H1 (cell line): Measurements from ENCODE around the gene PHC3. TPM values are rescaled to one million over a fixed set of nuclear protein-coding genes. Genes with fewer than 3 reads are reported as not detected.

Experiments used
- CTCF ChIA-PET: fragments of 300-600 bp; sonication (Branson Sonifier 250); formaldehyde crosslinking; loops from one replicate; lab custom pipeline; 2021; ENCODE audit not compliant: partially characterized antibody; lab: Charles Lee
- POLR2A ChIA-PET: fragments of 300-600 bp; sonication (Branson Sonifier 250); formaldehyde crosslinking; loops from one replicate; lab custom pipeline; 2021; ENCODE audit warnings: inconsistent platforms; ENCODE audit not compliant: partially characterized antibody; lab: Charles Lee
- DNase-seq, 2 experiments: peaks; one replicate each; pipeline versions ENCODE4 v3.0.0 to v3.0.0-alpha.2; 2010 to 2022; ENCODE audit warnings: low spot score in 2 of 2, low read depth in 1 of 2, mixed read lengths in 1 of 2
- FAIRE-seq: peaks from 2 replicates; lab custom pipeline; 2011; peaks lifted over from hg19 to GRCh38; lab: Jason Lieb, UNC
- H2AFZ ChIP-seq: 2 replicates; pipeline ENCODE4 v1.8.1; 2012; ENCODE audit warnings: low read length, inconsistent platforms
- H2AK5ac ChIP-seq: 2 replicates; pipeline ENCODE4 v1.6.1; 2013; ENCODE audit warnings: low read depth, low read length
- H2BK120ac ChIP-seq: replicated peaks from 2 replicates; pipeline ENCODE3; 2013; ENCODE audit warnings: low read depth, low read length, inconsistent platforms
- H2BK12ac ChIP-seq: 2 replicates; pipeline ENCODE4 v1.6.1; 2013; ENCODE audit warnings: low read depth, low read length
- H2BK15ac ChIP-seq: 2 replicates; pipeline ENCODE4 v1.6.1; 2013; ENCODE audit warnings: low read length
- H2BK20ac ChIP-seq: 2 replicates; pipeline ENCODE4 v1.6.1; 2013; ENCODE audit warnings: low read length
- H2BK5ac ChIP-seq: 2 replicates; pipeline ENCODE4 v1.6.1; 2013; ENCODE audit warnings: low read depth, low read length
- H3K14ac ChIP-seq: 2 replicates; pipeline ENCODE4 v1.6.1; 2013; ENCODE audit warnings: inconsistent platforms; ENCODE audit not compliant: insufficient read length
- H3K18ac ChIP-seq: 2 replicates; pipeline ENCODE4 v1.6.1; 2013; ENCODE audit warnings: low read length; ENCODE audit errors: extremely low read depth
- H3K23ac ChIP-seq: 2 replicates; pipeline ENCODE4 v1.6.1; 2013; ENCODE audit warnings: inconsistent platforms; ENCODE audit not compliant: insufficient read length
- H3K23me2 ChIP-seq: 2 replicates; pipeline ENCODE4 v1.6.1; 2013; ENCODE audit warnings: low read depth, low read length
- H3K27ac ChIP-seq: 2 replicates; pipeline ENCODE4 v1.6.1; 2011; ENCODE audit warnings: low read depth, low read length, inconsistent platforms
- H3K27me3 ChIP-seq, 4 experiments: replicated peaks in 1 of 4; 1 replicate in 1 of 4; 2 replicates in 3 of 4; pipeline versions ENCODE4 v1.6.1 to v1.8.1; 2011 to 2013; ENCODE audit warnings: low read length in 3 of 4, mild to moderate bottlenecking in 3 of 4, inconsistent platforms in 2 of 4, mixed read lengths in 2 of 4, moderate library complexity in 1 of 4; ENCODE audit not compliant: control insufficient read depth in 3 of 4, insufficient read depth in 3 of 4; ENCODE audit errors: extremely low read depth in 1 of 4
- H3K36me3 ChIP-seq, 4 experiments: 2 replicates each; pipeline versions ENCODE4 v1.6.1 to v1.8.1; 2011 to 2013; ENCODE audit warnings: mild to moderate bottlenecking in 4 of 4, low read length in 3 of 4, moderate library complexity in 2 of 4, control low read depth in 1 of 4, inconsistent platforms in 1 of 4; ENCODE audit not compliant: insufficient read depth in 4 of 4, control insufficient read depth in 2 of 4
- H3K4ac ChIP-seq: replicated peaks from 2 replicates; pipeline ENCODE3; 2013; ENCODE audit warnings: low read length, low read depth, mixed read lengths, inconsistent platforms; ENCODE audit not compliant: insufficient read length
- H3K4me1 ChIP-seq, 4 experiments: replicated peaks in 1 of 4; 1 replicate in 1 of 4; 2 replicates in 3 of 4; pipeline versions ENCODE4 v1.6.1 to v1.8.1; 2011 to 2013; ENCODE audit warnings: low read length in 3 of 4, inconsistent platforms in 2 of 4, mixed read lengths in 1 of 4; ENCODE audit not compliant: insufficient read depth in 4 of 4, control insufficient read depth in 3 of 4
- H3K4me2 ChIP-seq, 2 experiments: 2 replicates each; pipeline versions ENCODE4 v1.6.1 to v1.8.1; 2011 to 2013; ENCODE audit warnings: low read depth in 2 of 2, low read length in 2 of 2, control low read depth in 1 of 2, inconsistent platforms in 1 of 2, mild to moderate bottlenecking in 1 of 2; ENCODE audit not compliant: insufficient read depth in 1 of 2
- H3K4me3 ChIP-seq, 4 experiments: fragments of 200-600, 300-600 bp in 1 of 4; sonication (generic), shearing (Covaris generic), sonication (Bioruptor Twin) in 1 of 4; 2 replicates each; pipeline versions ENCODE4 v1.5.1 to v1.8.1; 2011 to 2016; ENCODE audit warnings: low read length in 4 of 4, low read depth in 3 of 4, control low read depth in 2 of 4, inconsistent platforms in 2 of 4, mild to moderate bottlenecking in 2 of 4, mixed read lengths in 1 of 4, moderate library complexity in 1 of 4; ENCODE audit not compliant: insufficient read depth in 2 of 4; ENCODE audit errors: extremely low read depth in 1 of 4
- H3K56ac ChIP-seq: replicated peaks from 2 replicates; pipeline ENCODE3; 2013; ENCODE audit warnings: low read depth, mild to moderate bottlenecking, mixed read lengths, low read length, inconsistent platforms; ENCODE audit not compliant: insufficient read length
- H3K79me1 ChIP-seq: 2 replicates; pipeline ENCODE4 v1.6.1; 2013; ENCODE audit warnings: low read depth, low read length, control low read depth
- H3K79me2 ChIP-seq, 2 experiments: 2 replicates each; pipeline versions ENCODE4 v1.6.1 to v1.8.1; 2012 to 2013; ENCODE audit warnings: low read length in 2 of 2, mild to moderate bottlenecking in 2 of 2, inconsistent platforms in 1 of 2; ENCODE audit not compliant: insufficient read depth in 2 of 2, control insufficient read depth in 1 of 2
- H3K9ac ChIP-seq, 4 experiments: replicated peaks in 1 of 4; 1 replicate in 1 of 4; 2 replicates in 3 of 4; pipeline versions ENCODE4 v1.6.1 to v1.8.1; 2011 to 2013; ENCODE audit warnings: low read depth in 3 of 4, low read length in 3 of 4, control low read depth in 2 of 4, mild to moderate bottlenecking in 2 of 4, moderate library complexity in 2 of 4, inconsistent platforms in 1 of 4; ENCODE audit errors: extremely low read depth in 1 of 4
- H3K9me3 ChIP-seq, 2 experiments: 2 replicates each; pipeline versions ENCODE4 v1.6.1 to v1.8.1; 2012 to 2013; ENCODE audit warnings: mild to moderate bottlenecking in 2 of 2, moderate library complexity in 2 of 2, control low read depth in 1 of 2, inconsistent platforms in 1 of 2, low read depth in 1 of 2, low read length in 1 of 2, mixed read lengths in 1 of 2; ENCODE audit not compliant: insufficient read depth in 2 of 2
- H4K20me1 ChIP-seq, 2 experiments: replicated peaks in 1 of 2; 2 replicates each; pipeline versions ENCODE3 to v1.8.1; 2011 to 2013; ENCODE audit warnings: inconsistent platforms in 2 of 2, low read length in 2 of 2, mild to moderate bottlenecking in 1 of 2; ENCODE audit not compliant: insufficient read depth in 2 of 2, control insufficient read depth in 1 of 2
- H4K5ac ChIP-seq: 2 replicates; pipeline ENCODE4 v1.6.1; 2013; ENCODE audit warnings: low read length, low read depth, mixed read lengths, inconsistent platforms; ENCODE audit not compliant: insufficient read length
- H4K8ac ChIP-seq: 2 replicates; pipeline ENCODE4 v1.8.0; 2013; ENCODE audit warnings: mild to moderate bottlenecking, moderate library complexity, low read length, inconsistent platforms; ENCODE audit not compliant: insufficient read depth; ENCODE audit errors: extremely low read depth
- H4K91ac ChIP-seq: replicated peaks from 2 replicates; pipeline ENCODE3; 2013; ENCODE audit warnings: low read length, mixed read lengths, inconsistent platforms; ENCODE audit not compliant: insufficient read length
- CEBPB ChIP-seq: IDR thresholded peaks from 2 replicates; pipeline ENCODE4 v1.6.1; 2012; ENCODE audit warnings: low read depth, low read length
- CTBP2 ChIP-seq: IDR thresholded peaks from 2 replicates; pipeline ENCODE4 v1.7.0; 2011; ENCODE audit warnings: borderline replicate concordance, mild to moderate bottlenecking, moderate library complexity, mixed read lengths, low read length; ENCODE audit not compliant: insufficient read depth, insufficient read length
- E2F6 ChIP-seq: IDR thresholded peaks from 2 replicates; pipeline ENCODE4 v1.6.1; 2012; ENCODE audit warnings: inconsistent platforms
- EP300 ChIP-seq, 2 experiments: IDR thresholded peaks; 1 replicate in 1 of 2; 2 replicates in 1 of 2; pipeline ENCODE4 v1.6.1; 2011 to 2012; ENCODE audit warnings: low read depth in 2 of 2, low read length in 2 of 2, mild to moderate bottlenecking in 2 of 2, borderline replicate concordance in 1 of 2, inconsistent platforms in 1 of 2, moderate library complexity in 1 of 2
- MAX ChIP-seq: IDR thresholded peaks from 2 replicates; pipeline ENCODE4 v1.6.1; 2012; ENCODE audit warnings: inconsistent platforms
- NANOG ChIP-seq: IDR thresholded peaks from 2 replicates; pipeline ENCODE4 v1.6.1; 2011; ENCODE audit warnings: low read length, low read depth, mild to moderate bottlenecking, inconsistent platforms; ENCODE audit not compliant: insufficient read depth, poor library complexity, severe bottlenecking
- POLR2AphosphoS5 ChIP-seq: IDR thresholded peaks from 2 replicates; pipeline ENCODE4 v1.6.1; 2011; ENCODE audit warnings: low read depth, low read length
- RBBP5 ChIP-seq: IDR thresholded peaks from 2 replicates; pipeline ENCODE4 v1.7.1; 2012; ENCODE audit warnings: low read depth, mild to moderate bottlenecking, inconsistent platforms, low read length, moderate library complexity, borderline replicate concordance
- RFX5 ChIP-seq: IDR thresholded peaks from 2 replicates; pipeline ENCODE4 v1.6.1; 2011; ENCODE audit warnings: low read depth, low read length, improper control_type of control experiment, borderline replicate concordance
- SIX5 ChIP-seq: IDR thresholded peaks from 2 replicates; pipeline ENCODE4 v1.6.1; 2011; ENCODE audit warnings: mild to moderate bottlenecking, low read depth, low read length
- TAF7 ChIP-seq: optimal IDR thresholded peaks from 2 replicates; pipeline ENCODE3; 2011; ENCODE audit warnings: low read depth, mild to moderate bottlenecking, inconsistent platforms, low read length, moderate library complexity, borderline replicate concordance
- TBP ChIP-seq: IDR thresholded peaks from 2 replicates; pipeline ENCODE4 v1.6.1; 2011; ENCODE audit warnings: low read depth, low read length, improper control_type of control experiment
- WGBS, 2 experiments: shearing (Covaris generic) in 1 of 2; methylation state at CpG; one replicate each; pipeline versions ENCODE4 v1.1.6 to v1.1.7; 2013 to 2015; ENCODE audit warnings: low lambda C conversion rate in 2 of 2, mixed read lengths in 2 of 2, inconsistent platforms in 1 of 2, low coverage in 1 of 2, missing lambda C conversion rate in 1 of 2; ENCODE audit not compliant: insufficient replicate concordance in 2 of 2, insufficient coverage in 1 of 2, insufficient read length in 1 of 2; ENCODE audit errors: extremely low coverage in 1 of 2, missing lambda C conversion rate in 1 of 2; 5-methylcytosine and 5-hydroxymethylcytosine counted together
- polyA plus RNA-seq, 7 experiments: library from polyadenylated mRNA; depleted of rRNA in 3 of 7; stranded (reverse) in 5 of 7; unstranded in 2 of 7; fragments of >200 nt in 5 of 7; fragments of 200-250 nt in 2 of 7; gene quantifications; 1 replicate in 5 of 7; 2 replicates in 1 of 7; 4 replicates in 1 of 7; pipeline versions ENCODE4 v1.2.1 to v1.2.3, GENCODE V29; 2011 to 2013; ENCODE audit warnings: missing spikeins in 2 of 7, mixed read lengths in 2 of 7
- total RNA-seq: library from RNA; stranded (reverse); fragmentation: NEBNext Ultra II Directional; extraction: Animal tissue kit (Norgen Biotek cat#: 25700); gene quantifications from 2 replicates; pipeline ENCODE4 v1.2.1, GENCODE V29; 2021

Gene PHC3
- total and polyA plus RNA-seq, 2 of the 8 experiments (the other 6 are each of a cell fraction or from before 2014, with no cell fraction given) = 26.4 to 29.2 TPM

GRCh38 chr3:170102431-170102830 lies 79.1 kb downstream of the PHC3 start:
- Histone ChIP-seq H2BK5ac (no peak overlapping the region), H3K9ac (no peak overlapping the region), H3K4me2 (no peak overlapping the region), H3K4me3 (no peak overlapping the region), H2AFZ (no peak overlapping the region), H3K4me1 (no peaks in the 10 kb centered on the region), H3K9me3 (no peaks in the 10 kb centered on the region), H3K79me1 (no peaks in the 10 kb centered on the region; the same call in 1 of the 2 replicates), H3K14ac (no peak overlapping the region), H3K27me3 (no peaks in the 10 kb centered on the region), H2AK5ac (no peak overlapping the region), H3K56ac (no peak overlapping the region), H3K36me3 (peaks cover 4 to 57% (median 14%) of the 10 kb centered on the region in 4 experiments; a peak in 7 of 8 replicates), H2BK20ac (no peak overlapping the region), H3K23ac (no peak overlapping the region), H3K27ac (no peak overlapping the region), H3K4ac (no peak overlapping the region), H3K79me2 (no peaks in the 10 kb centered on the region), H3K23me2 (no peaks in the 10 kb centered on the region), H4K91ac (no peak overlapping the region), H2BK120ac (no peak overlapping the region), H3K18ac (no peak overlapping the region), H2BK12ac (no peak overlapping the region), H4K20me1 (peaks cover 0 to 3% of the 10 kb centered on the region in 2 experiments), H4K5ac (no peak overlapping the region), H4K8ac (no peak overlapping the region), H2BK15ac (no peak overlapping the region)
- ChIA-PET POLR2A (no interaction called here), CTCF (interaction anchor here (1.3 to 3.0 kb wide), 2 partner anchors 10 to 24 kb away, joined by 3 to 12 read pairs; no protein-coding TSS in a partner anchor)
- no peak for DNase-seq
- FAIRE-seq = no peak
- 95% methylated on average over 8 of the region's 8 CpGs; no CpG with 5 or more reads in 1 of the 2 experiments for WGBS, 2 experiments
- TF ChIP-seq TBP = no peak
- no peak for TF ChIP-seq CTBP2
- no peak for TF ChIP-seq NANOG
- no peak for TF ChIP-seq RFX5
- no peak for TF ChIP-seq EP300 (IDR thresholded peaks at IDR 0.05; ENCODE audit: borderline replicate concordance in 1 of 2, low read depth in 2 of 2, low read length in 2 of 2)
- TF ChIP-seq MAX = no peak
- TF ChIP-seq RBBP5 = no peak
- no peak for TF ChIP-seq POLR2AphosphoS5
- no peak for TF ChIP-seq SIX5
- no peak for TF ChIP-seq CEBPB
- TF ChIP-seq E2F6 = no peak
- no peak for TF ChIP-seq TAF7
